ENCODE data around the gene MACC1.

DNA sequence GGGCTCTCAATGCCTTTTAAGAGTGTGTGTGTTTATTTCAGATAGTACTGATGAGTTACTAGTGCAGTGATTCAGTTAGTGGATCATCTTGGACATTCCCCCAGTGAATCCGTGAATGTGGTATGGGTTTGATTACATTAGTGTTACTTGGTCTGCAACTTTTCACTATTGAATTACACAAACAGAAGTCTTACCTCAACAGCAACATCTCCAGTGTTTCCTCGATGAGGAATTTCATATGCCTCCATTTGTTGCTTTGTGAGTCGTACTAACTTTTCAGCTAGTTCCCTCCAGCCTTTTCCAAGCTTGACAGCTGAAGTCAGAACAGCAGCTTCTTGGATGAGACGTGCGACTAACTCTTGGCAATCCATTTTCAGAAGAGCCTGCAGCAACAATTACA, 63.2 kb downstream of the MACC1 start:
- TF ChIP-seq ZNF563 (CRISPR knock-in tag; IDR thresholded peaks at IDR 0.05) (no peak), SMC3 (IDR thresholded peaks at IDR 0.05; ENCODE audit: low read length) (no peak), KAT2B (IDR thresholded peaks at IDR 0.05; ENCODE audit: borderline replicate concordance, low read depth, low read length) (no peak), RXRA (CRISPR knock-in tag; IDR thresholded peaks at IDR 0.05) (no peak), NBN (conservative IDR thresholded peaks at IDR 0.05) (no peak)
